GM12875 (cell line): ENCODE results near the gene DGKH.

Source experiments
- H3K4me3 ChIP-seq: one replicate; pipeline ENCODE4 v1.5.1; 2011; ENCODE audit warnings: low read depth, low read length, control low read depth
- TF ChIP-seq, protein P1 (sequence below): IDR thresholded peaks from 2 replicates; pipeline ENCODE4 v1.5.1; 2011; ENCODE audit warnings: low read depth, mild to moderate bottlenecking, control low read depth, inconsistent platforms, low read length, moderate library complexity, borderline replicate concordance; ENCODE audit not compliant: insufficient read depth

DGKH gene

DNA sequence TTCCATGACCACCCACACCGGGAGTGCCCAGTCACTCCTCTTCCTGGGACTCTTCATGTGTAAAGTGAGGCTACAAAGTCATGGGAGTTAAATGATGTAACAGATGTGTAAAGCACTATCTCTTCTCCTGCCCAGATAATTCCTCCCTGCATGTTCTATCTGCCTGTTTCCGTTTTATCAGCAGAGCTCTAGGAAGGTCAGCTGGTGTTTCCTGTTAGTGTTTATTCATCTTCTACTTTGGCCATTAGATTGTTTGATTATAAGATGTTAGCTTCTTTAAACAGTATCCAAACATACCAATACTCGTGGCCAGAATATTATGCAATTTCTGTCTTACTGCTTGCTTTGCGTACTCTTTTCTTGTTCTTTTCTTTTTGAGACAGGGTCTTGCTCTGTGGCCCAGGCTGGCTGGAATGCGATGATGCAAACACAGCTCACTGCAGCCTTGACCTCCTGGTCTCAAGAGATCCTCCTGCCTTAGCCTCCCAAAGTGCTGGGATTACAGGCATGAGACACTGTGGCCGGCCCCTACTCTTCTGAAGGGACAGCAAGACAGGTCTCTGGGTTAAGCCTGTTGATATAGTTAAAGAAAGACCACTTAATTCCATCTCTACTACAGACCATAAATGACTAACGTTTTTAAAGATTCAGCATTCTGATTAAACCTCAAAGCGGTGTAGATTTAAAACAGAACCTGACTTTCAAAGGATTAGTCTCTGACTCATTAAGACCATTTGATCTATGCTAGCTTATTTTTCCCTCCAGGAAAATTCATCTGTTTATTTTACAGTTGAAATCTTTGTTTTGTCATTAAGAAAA lies 126.1 kb downstream of the DGKH start:
- TF ChIP-seq, protein P1, sequence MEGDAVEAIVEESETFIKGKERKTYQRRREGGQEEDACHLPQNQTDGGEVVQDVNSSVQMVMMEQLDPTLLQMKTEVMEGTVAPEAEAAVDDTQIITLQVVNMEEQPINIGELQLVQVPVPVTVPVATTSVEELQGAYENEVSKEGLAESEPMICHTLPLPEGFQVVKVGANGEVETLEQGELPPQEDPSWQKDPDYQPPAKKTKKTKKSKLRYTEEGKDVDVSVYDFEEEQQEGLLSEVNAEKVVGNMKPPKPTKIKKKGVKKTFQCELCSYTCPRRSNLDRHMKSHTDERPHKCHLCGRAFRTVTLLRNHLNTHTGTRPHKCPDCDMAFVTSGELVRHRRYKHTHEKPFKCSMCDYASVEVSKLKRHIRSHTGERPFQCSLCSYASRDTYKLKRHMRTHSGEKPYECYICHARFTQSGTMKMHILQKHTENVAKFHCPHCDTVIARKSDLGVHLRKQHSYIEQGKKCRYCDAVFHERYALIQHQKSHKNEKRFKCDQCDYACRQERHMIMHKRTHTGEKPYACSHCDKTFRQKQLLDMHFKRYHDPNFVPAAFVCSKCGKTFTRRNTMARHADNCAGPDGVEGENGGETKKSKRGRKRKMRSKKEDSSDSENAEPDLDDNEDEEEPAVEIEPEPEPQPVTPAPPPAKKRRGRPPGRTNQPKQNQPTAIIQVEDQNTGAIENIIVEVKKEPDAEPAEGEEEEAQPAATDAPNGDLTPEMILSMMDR: no peak
- no peak overlapping the region for H3K4me3 ChIP-seq

DNA sequence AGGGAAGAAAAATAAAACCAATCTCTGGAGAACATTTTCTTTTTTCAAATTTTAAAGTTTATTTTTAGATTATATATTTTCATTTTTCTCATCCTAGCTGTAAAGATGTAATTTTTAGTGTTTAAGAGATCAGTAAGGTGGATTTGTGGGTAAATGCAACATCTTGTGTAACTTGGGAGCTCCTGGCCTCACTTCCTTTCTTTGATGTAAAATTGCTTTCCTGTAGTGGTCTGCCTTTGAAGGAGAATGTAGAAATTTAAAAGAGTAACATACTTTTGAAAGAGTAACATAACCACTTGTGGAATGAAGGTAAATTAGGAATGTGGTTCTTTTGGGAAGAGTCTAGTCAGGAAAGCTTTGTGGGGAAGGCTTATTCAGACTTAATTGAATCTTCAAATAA lies 127.8 kb downstream of the DGKH start:
- H3K4me3 ChIP-seq: no peak overlapping the region
- TF ChIP-seq, protein P1: no peak

DNA sequence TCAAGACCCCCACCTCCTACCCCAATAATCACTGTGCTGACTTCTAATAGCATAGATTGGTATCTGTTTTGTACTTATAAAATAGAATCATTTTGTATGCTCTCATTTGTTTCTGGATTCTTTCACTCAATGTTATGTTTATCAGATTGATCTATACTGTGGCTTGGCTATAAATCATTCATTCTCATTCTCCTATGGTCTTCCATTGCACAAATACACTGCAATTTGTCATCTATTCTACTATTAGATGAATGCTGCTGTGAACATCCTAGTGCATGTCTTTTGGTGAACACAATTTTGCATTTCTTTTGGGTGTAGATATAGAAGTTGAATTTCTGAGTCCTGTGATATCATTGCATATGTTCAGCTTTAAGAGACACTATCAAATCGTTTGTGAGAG lies 128.7 kb downstream of the DGKH start:
- TF ChIP-seq, protein P1: no peak
- no peak overlapping the region for H3K4me3 ChIP-seq

DNA sequence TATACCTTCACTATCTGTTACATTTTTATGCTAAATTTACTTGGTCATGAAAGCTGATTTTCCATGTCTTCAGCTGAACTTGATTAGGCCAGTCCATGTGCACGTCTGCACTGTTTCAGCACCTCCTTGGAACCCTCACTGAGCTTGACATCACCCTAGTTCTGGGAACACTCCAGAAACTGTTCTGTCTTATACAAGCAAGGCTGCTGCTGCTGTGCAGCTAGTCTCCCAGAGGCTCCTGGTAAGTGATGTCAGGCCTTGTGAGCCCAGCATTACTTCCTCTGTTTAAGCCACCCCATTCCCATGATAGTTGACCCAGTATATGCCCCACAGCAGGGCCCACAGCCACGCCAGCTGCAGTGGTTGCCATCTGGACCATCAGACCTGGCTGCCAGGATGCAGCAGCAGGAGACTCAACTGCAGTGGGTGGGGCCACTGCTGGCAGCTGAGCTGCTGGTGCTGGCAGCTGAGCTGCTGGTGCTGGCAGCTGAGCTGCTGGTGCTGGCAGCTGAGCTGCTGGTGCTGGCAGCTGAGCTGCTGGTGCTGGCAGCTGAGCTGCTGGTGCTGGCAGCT lies 133.0 kb downstream of the DGKH start:
- TF ChIP-seq, protein P1: no peak
- no peak overlapping the region for H3K4me3 ChIP-seq

DNA sequence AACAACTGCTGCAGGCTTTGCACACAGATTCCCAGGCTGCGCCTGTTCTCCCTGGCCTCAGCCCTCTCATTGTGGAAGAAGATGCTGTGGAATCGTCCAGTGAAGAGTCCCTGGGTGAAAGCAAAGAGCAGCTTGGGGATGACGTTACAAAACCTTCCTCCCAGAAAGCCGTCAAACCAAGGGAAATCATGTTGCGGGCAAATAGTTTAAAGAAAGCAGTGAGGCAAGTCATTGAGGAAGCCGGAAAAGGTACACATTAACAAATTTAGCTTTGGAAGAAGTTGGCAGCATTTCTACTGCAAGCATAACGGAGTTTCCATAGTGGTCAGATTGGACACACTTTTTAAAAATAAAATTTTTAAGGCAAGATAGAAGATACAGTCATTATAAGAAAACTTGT lies 140.6 kb downstream of the DGKH start:
- TF ChIP-seq, protein P1: no peak
- H3K4me3 ChIP-seq: no peak overlapping the region

DNA sequence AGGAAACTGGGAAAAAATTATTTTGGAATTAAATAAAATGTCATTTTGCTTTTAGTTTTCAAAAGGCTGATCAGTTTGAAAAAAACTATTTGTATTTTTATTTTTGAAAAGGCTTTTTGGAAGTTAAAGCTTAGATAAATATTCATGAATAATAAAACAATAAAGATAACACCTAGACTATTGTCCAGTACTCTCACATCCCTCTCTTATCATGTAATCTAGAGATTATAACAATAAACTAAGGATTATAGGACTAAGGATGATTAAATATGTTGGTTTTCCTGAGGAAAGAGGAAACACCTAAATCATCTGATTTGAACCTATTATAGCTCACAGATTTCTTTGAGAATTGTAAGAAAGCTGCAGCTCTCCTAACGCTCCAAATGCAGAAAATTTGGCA lies 142.1 kb downstream of the DGKH start:
- TF ChIP-seq, protein P1: no peak
- H3K4me3 ChIP-seq: no peak overlapping the region
